Glomerular endothelial cell (primary cell): ENCODE data around the gene WSB1. TPM values are rescaled to one million over a fixed set of nuclear protein-coding genes. Genes with fewer than 3 reads are reported as not detected.
"Not testable (repeated sequence)": the region's sequence is repeated elsewhere in the genome, so short reads cannot be mapped to it uniquely, and the experiment has no call there.

Experiments
- DNase-seq: peaks from one replicate; pipeline ENCODE4 v3.0.0-alpha.2; 2011; ENCODE audit warnings: low read depth, low spot score; ENCODE audit errors: extremely low read depth
- total RNA-seq: library from RNA; depleted of rRNA; stranded (reverse); fragments of >200 nt; gene quantifications from 2 replicates; pipeline ENCODE4 v1.2.3, GENCODE V29; 2015

Gene WSB1
- total RNA-seq, 1 donor from 2014 or later = 235 TPM

DNA sequence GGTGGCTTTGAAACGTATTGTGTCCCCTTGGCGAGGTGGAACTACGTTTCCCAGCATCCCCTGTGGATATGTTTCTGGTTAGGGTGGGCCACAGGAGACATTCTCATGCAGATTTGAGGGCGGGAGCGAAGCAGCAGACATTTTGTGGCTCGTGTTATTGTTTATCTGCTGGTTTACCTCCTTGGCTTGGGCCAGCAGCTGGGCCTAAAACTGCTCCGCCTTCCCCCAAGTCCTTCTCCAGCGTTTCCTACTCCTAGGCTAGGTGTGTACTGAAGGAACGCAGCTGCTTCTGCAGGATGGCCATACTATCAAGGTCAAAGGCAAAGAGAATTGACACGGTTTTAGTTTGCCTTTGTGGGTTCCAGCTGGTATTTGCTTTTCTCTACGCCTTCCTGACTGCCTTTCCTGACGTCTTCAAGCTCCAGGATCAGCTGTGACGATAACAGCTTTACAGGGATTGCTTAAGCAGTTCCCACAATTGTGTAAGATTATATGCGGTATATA, 17.2 kb upstream of the WSB1 start:
- DNase-seq = no peak

DNA sequence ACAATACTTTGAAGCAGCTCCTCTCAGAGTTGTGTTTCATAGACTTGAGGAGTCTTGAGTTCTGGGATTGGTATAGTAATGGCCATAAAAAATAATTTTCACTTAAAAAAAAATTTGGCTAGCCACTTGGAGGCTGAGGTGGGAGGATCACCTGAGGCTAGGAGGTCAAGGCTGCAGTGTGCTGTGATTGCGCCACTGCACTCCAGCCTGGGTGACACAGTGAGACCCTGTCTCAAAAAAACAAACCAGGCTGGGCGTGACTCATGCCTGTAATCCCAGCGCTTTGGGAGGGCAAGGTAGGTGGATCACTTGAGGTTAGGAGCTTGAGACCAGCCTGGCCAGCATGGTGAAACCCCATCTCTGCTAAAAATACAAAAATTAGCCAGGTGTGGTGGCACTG, 14.8 kb upstream of the WSB1 start:
- DNase-seq = not testable (repeated sequence)

DNA sequence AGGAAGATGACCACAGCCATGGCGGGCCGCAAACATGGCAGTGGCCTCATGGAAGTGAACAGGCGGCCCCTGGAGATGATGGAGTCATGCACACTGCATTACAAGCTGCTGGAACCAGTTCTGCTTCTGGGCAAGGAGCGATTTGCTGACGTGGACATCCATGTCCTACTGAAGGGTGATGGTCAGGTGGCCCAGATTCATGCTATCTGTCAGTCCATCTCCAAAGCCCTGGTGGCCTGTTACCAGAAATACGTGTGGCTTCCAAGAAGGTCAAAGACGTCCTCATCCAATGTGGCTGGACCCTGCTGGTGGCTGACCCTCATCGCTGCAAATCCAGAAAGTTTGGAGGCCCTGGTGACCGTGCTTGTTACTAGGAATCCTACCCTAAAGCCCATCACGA, 13.4 kb upstream of the WSB1 start:
- DNase-seq = no peak

DNA sequence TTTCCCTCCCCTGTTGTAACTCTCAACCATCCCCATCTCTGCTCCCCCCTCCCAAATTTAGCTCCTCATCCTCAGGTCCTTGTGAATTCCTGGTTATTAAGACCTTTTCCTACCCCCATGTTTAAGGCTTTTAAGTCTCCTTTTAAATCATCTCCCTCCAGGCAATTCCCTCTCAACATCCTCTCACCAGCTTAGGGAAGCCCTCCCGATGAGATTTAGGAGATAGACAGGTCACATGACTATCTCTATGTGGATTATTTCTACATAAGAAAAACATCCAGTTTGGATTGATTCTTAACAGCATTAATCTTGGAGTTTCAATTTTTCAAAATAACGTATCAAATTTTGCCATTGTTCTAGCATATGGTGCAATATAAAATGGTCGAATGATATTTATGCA, 12.5 kb upstream of the WSB1 start:
- DNase-seq = no peak

DNA sequence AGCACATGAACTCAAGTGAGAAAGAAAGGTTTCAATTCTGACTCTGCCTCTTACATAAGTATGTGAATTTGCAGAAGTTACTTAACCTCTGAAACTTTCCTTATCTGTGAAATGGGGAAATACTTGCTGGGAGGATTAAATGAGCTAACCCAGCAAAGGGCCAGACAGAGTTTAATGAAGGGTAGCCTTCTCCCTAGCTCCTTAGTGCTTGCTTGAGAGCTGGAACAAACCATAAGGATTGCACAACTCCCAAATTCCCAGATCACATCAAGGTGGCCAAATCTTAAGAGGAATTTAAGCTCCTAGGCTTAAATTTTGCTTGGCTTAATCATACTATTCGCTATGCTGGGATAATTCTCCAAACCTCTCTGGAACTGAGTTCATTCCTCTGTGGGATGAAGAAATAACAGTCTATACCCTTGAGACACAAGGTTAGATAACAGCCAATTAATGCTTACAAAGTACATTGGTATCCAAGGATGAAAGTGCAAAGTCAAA, 11.8 kb upstream of the WSB1 start:
- DNase-seq = no peak

DNA sequence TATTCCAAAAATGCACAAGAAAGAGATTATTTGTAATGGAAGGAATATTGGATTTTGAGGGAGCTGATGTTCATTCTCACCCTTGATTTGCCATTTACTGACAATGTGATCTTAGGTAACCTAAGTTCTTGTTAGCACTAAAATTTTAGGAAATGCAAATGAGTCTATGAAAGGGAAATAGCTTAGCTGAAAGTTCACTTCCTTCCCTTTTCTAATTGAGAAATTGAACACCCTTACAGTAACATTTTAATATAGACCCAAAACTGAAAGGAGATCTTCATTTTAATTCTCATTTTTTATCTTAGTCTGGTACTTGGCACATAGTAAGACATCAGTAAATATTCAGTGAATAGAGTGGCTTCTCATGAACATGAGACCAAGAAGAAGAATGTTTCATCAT, 10.9 kb upstream of the WSB1 start:
- no peak for DNase-seq

DNA sequence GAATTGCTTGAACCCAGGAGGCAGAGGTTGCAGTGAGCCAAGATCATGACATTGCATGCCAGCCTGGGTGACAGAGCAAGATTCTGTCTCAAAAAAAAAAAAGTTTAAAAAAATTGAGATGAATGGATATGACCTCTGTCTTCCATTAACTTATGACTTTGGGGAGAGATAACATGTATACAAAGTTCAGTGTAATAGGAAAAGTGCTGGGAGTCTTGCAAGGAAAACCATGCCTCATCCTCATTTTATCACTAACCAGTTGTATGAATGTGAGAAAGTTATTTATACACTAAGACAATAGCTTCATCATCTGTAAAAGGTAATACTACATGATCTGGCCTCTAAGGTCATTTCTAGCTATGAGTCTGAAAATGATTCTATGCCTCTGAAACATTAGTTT, 10.2 kb upstream of the WSB1 start:
- no peak for DNase-seq

DNA sequence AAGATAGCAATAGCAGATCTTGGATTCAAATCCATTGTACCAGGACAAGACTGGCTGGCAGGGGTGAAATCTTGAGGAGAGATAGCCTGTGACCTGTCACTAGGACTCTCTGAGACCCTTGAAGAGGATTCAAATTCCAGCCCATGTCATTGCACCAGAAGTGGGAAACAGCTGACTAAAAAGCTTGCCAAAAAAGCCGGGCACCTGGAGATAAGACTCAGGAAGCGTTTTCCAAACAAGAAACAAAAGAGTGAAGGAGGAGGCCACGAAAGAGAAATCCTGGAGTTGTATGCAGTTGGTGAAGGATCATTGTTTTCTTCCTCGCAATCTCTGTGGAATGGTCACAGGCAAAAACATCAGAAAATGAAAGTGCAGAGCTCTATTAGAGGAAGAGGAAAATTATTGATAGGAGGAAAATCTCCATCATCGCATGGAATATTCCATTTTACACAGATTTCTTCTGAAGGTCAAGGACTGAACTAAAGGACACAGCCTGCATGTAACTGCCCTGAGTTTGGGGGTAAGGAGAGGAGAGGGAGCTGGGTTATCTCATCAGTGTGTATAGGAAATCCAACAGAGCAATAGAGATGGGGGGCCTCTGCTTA, 9.0 kb upstream of the WSB1 start:
- peak; percentile 52 for DNase-seq

DNA sequence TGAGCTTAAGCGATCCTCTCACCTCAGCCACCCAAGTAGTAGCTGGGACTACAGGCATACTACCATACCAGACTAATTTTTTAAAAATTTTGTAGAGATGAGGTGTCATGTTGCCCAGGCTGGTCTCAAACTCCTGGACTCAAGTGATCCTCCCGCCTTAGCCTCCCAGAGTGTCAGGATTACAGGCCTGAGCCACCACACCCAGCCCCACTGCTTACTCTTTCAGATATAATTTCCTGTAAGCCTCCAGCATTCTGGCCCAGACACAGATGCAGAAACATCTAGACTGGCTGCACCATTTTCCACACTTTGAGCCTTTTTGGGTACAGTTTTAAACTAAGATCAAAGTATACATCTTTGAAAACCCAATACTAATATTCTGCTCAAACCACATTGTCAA, 8.4 kb upstream of the WSB1 start:
- DNase-seq = no peak

DNA sequence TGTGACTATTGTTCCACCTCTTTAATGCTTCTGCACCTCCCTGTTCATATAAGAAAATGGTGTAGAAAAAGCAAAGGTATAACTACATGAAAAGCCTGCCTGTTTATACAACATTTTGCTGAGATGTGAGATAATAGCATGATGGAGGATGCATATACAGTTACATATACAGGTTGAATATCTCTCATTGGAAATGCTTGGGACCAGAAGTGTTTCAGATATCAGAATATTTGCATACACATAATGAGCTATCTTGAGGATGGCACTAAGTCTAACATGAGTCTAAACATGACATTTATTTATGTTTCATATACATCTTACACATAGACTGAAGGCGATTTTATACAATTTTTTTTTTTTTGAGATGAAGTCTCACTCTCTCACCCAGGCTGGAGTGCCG, 5.7 kb upstream of the WSB1 start:
- DNase-seq = no peak

DNA sequence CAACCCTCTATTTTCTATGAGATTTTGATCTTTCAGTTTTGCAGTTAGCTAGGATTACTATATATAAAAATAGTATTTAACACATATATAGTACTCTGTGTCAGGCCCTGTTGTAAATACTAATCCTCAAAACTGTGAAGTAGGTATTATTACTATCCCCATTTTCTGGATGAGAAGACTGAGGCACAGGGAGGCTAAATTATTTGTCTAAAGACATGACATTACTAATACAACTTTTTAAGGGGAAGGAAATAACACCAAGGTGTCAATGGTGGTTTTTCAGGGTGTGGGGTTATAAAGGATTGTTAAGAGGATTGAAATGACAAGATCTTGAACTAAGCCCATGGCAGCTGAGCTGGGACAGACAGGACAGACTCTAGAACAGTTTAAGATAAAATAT, 4.1 kb upstream of the WSB1 start:
- DNase-seq = no peak

DNA sequence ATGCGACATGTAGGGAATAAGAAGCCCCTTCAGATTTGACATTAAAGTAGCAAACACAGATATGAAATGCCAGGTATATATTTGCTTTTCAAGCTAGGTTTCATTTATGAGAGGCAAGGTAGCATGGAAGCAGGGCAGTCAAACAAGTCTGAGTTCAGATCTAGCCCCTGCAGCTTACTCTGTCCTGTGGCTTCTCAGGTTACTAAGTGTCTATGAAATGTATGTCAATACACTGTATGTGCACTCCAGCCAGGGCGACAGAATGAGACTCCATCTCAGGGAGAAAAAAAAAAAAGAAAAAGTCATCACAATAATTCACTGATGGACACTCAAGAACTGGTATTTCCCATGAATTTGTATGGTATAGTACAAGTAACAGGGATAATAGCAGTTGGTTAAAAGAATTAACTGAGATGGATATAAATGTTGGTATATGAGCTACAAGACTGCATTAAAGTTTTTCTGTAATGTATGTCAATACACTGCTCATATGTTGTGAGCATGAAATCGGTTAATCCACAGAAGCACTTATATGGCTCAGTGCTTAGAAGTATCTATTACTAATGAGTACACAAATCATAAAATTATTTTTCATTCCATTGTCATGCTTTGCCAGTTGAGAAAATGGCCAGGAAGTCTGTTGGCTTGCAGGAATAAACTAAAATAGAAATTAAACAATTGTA, 2.9 kb upstream of the WSB1 start:
- DNase-seq = no peak

DNA sequence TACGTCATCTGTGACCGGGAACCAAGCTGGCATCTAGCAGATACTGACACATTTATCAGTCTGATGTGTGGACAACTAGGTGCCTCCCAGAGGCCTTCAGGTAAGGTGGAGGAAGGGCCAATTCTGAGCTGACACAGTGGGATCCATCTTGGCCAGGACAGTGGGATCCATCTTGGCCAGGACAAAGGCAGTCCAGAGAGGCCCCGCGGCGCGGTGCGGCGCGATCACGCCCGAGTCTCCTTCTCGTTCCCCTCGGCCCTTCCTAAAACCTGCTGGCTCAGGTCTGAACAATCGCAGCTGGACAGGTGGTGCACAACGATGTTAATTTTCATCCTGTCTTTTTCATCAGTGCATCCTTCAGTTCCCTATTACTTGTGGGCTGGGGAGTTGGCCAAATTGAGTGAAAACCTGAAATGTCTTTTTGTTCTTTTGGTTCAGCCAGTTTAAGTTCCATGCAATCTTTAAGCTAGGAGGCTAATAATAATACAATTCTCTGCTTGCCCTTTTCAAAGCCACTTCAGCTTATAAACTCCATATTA, 486 bp upstream of the WSB1 start:
- DNase-seq = no peak

DNA sequence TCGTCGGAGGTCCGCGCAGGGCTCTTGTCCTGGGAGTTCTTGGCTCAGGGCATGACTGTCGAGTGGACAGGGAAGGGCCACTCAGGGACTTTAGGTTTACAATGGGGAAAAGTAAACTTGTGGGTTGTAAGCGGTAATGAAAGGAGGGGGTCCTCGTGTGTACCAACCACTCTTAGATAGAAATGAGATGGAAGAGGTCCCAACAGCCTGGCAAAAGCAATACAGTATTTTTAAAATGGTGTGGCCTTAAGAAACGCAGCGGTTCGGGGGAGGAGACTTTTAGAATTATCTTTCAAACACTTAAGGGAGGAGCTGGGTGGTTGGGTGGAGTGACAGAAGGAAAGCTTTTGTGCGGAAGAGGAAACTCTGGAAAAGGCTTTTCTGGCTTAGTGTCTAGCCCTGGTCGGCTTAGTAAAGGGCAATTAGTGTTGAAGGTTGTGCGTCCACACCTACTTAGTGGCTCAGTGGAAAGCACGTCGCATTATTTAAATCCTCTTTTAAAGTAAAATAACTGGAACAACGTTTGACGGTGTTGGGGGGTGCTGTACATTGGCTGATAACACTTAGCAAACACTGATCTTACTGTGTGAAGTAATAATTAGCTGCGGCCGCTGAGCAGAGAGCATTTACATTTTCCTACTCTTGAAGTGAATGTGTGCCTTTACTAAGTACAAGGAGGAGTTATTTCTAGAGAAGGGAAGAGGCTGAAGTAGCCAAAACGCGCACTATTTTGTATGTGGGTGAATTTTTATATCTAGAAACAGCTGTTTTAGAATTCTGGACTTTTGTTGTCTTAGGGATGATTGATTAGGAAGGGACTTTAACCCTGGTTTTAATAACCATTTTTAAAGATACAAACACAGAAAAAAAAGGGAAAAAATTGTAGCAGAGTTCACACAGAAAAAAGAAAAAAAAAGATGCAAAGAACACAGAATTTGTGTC, 1.0 kb downstream of the WSB1 start:
- DNase-seq = peak; percentile 56

DNA sequence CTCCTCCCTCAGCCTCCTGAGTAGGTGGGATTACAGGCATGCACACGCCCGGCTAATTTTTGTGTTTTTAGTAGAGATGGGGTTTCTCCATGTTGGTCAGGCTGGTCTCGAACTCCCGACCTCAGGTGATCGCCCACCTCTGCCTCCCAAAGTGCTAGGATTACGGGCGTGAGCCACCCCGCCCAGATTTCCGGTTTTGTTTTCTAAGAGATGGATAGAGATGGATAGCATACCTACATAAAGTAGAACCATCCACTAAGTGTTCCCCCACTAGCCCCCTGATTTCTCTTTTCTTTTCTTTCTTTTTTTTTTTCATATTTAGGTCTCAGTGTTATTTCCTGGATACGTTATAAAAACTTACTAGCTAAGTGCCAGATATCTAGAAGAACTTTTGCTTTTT, 2.0 kb downstream of the WSB1 start:
- DNase-seq = no peak

DNA sequence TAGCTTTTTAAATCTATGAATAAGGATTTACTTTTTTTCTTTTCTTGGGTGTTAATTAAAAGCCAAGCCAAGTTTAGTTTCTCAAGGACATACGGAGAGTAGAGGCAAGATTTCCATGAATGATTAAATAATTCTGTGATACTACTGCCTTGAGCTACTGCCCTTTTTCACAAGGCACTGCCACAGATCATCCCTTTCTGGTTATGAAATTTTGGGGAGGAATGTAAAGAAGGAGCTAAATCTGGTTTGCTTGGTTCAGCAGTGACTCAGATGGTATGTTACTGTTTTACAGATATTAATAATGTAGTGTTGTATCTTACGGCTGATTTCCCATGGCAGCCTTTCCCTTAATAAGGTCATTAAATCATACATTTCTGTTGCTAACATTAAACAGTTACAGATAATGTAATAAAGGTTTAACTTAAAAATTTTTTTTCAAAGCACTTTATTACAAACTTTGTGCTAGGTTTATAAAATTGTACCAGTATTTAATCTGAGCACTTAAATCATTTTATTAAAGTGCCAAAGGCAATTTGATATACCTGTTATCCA, 2.6 kb downstream of the WSB1 start:
- no peak for DNase-seq

DNA sequence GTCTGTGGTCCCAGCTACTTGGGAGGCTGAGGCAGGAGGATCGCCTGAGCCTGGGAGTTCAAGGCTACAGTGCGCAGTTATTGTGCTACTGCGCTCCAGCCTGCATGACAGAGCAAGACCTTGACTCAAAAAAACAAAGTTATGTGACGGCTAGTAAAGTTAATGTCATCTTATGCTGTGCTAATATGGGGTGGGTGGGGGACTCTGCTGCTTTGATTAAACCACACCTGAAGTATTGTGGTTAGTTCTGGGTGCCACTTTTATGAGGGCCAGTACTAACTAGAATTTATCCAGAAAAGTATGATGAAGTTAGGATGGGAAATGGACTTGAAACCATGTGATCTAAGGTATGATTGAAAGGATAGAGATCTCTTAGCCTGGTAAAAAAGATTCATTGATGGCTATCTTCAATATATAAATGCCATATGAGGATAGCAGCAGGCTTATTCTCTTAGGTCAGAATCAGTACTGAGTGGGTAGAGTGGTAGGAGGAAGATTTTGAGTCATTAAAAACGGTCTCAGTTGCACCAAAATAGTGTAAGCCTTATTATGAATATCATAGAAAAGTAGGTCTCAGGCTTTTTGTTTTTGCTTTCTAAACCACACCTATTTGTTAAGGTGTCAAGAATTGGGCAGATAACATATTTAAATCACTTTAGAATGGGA, 5.6 kb downstream of the WSB1 start:
- DNase-seq = no peak

DNA sequence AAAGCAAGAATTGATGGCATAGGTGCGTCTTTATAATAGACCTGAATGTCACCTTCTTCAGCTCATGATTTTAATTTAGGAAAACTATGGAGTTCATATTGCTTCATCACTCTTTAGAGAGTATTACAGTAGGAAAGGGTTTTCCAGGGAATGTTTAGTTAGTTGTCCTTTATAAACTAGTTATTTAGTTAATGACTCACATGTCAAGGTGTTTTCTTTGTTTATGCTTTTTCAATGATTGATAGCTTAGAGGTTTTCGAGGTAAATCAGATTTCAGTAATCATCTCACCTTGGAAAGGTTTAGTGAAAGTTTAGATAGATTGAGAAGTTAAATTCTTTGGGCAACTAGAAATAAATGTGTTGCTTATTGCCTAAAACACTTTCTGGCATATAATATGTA, 9.8 kb downstream of the WSB1 start:
- no peak for DNase-seq

DNA sequence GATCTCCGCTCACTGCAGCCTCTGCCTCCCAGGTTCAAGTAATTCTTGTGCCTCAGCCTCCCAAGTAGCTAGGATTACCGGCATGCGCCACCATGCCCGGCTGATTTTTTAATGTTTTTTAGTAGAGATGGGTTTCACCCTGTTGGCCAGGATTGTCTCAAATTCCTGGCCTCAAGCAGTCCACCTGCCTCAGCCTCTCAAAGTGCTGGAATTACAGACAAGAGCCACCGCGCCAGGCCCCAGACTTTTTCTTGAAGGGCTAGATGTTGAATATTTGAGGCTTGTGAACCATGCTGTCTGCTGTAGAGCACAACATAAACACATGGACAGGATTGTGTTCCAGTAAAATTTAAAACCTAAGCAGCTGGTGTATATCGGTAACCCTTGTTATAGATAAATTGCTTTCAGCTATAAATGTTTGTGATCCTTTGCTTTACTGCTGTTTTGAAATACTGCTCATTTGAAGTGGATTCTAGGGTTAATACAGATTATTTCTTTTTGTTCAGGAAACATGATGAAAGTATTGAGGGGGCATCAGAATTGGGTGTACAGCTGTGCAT, 12.4 kb downstream of the WSB1 start:
- DNase-seq = no peak

DNA sequence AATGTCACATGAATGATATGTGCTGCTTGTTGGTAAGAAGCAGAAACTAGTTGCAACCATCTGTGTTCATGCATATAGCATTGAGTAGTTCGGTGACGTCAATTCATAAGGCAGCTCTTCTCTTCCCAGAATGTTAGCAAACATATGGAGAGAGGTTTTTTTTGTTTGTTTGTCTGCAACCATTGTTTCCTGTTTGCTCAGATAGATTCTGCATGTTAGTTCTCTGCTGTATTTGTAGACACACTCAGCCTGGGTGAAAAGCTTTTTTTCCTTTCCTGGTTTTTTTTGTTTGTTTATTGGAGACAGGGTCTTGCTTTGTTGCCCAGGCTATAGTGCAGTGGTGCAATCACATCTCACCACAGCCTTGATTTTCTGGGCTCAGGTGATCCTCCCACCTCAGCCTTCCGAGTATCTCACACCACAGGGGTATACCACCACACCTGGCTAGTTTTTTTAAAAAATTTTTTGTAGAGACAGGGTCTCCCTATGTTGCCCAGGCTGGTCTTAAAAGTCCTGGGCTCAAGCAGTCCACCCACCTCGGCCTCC, 16.7 kb downstream of the WSB1 start:
- DNase-seq = no peak
